Smooth muscle cell (in vitro differentiated cells): Measurements from ENCODE around the gene LRP2. TPM values are rescaled to one million over a fixed set of nuclear protein-coding genes. Genes with fewer than 3 reads are reported as not detected.

Source experiments
- DNase-seq: peaks from one replicate; lab custom pipeline; 2025; ENCODE audit not compliant: unreplicated experiment; lab: John Stamatoyannopoulos, UW
- H2AFZ ChIP-seq: fragments of 200-600 bp; sonication (generic); 2 replicates; pipeline ENCODE4 v1.6.0; 2016; ENCODE audit warnings: antibody characterized with exemption, low read depth, mild to moderate bottlenecking
- H3F3A ChIP-seq: fragments of 200-600 bp; sonication (generic); 2 replicates; pipeline ENCODE4 v1.6.0; 2017; ENCODE audit warnings: antibody characterized with exemption, low read depth
- H3K27ac ChIP-seq: fragments of 200-600 bp; sonication (generic); 2 replicates; pipeline ENCODE4 v1.5.1; 2016; ENCODE audit warnings: low read depth, mild to moderate bottlenecking
- H3K27me3 ChIP-seq: fragments of 200-600 bp; sonication (generic); 2 replicates; pipeline ENCODE4 v1.6.1; 2016; ENCODE audit warnings: low read depth, mild to moderate bottlenecking
- H3K36me3 ChIP-seq: fragments of 200-600 bp; sonication (generic); 2 replicates; pipeline ENCODE4 v1.5.1; 2016; ENCODE audit warnings: low read depth
- H3K4me1 ChIP-seq: fragments of 200-600 bp; sonication (generic); 2 replicates; pipeline ENCODE4 v1.5.1; 2016; ENCODE audit warnings: low read depth
- H3K4me2 ChIP-seq: fragments of 200-600 bp; sonication (generic); 2 replicates; pipeline ENCODE4 v1.6.0; 2016; ENCODE audit warnings: mild to moderate bottlenecking
- H3K4me3 ChIP-seq: fragments of 200-600 bp; sonication (generic); 2 replicates; pipeline ENCODE4 v1.5.1; 2016; ENCODE audit warnings: mild to moderate bottlenecking
- H3K79me2 ChIP-seq: fragments of 200-600 bp; sonication (generic); 2 replicates; pipeline ENCODE4 v1.6.0; 2016; ENCODE audit warnings: low read depth, mild to moderate bottlenecking
- H3K9ac ChIP-seq: fragments of 200-600 bp; sonication (generic); 2 replicates; pipeline ENCODE4 v1.6.0; 2016; ENCODE audit warnings: low read depth
- H3K9me3 ChIP-seq: fragments of 200-600 bp; sonication (generic); replicated peaks from 2 replicates; pipeline ENCODE4 v1.5.1; 2016; ENCODE audit warnings: low read depth
- H4K20me1 ChIP-seq: fragments of 200-600 bp; sonication (generic); 2 replicates; pipeline ENCODE4 v1.6.0; 2016; ENCODE audit warnings: low read depth
- whole genome bisulfite sequencing: methylation state at CpG from one replicate; pipeline ENCODE4 v1.1.7; 2016; ENCODE audit warnings: low lambda C conversion rate; 5-methylcytosine and 5-hydroxymethylcytosine counted together
- polyA plus RNA-seq: library from polyadenylated mRNA; unstranded; fragments of >200 nt; fragmentation: Nextera tagmentation; extraction: Ambion mirVana; gene quantifications from 2 replicates; pipeline ENCODE4 v1.2.1, GENCODE V29; 2016
- total RNA-seq: library from RNA; depleted of rRNA; stranded (reverse); fragments of >200 nt; gene quantifications from 2 replicates; pipeline ENCODE4 v1.2.3, GENCODE V29; 2014
- TF ChIP-seq, protein P1 (sequence below): fragments of 200-600 bp; sonication (generic); IDR thresholded peaks from 2 replicates; pipeline ENCODE4 v1.5.1; 2017; ENCODE audit warnings: borderline replicate concordance, mild to moderate bottlenecking, antibody characterized with exemption; ENCODE audit not compliant: insufficient read depth, poor library complexity, severe bottlenecking

The LRP2 gene
- total and polyA plus RNA-seq, 2 experiments from 2014 or later: 2.7 TPM; not detected in 1

DNA sequence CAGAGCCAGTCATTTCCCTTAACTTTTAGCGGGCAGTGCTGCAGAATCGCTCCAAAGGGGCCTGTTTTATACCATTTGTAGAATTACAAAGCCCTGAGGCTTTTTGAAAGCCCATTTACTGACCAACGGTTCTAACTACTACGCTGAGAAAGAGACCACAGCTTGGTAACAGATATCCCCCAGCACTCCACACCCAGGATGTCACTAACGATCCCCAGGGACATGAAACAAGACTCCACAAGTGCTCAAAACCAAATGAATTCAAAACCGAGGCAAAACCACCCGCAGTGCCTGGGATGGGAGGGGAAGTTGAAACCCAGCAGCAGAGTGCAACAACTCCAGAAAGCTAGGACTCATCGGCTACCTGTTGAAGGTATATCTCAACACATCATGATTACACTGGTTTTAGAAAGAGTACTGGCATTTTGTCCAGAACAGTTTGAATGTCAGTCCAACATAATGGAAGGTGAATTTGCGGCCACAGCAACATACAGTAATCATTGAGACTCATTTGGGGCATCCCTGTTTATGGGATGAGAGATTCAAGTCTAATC, 33.6 kb upstream of the LRP2 start:
- no peak for DNase-seq
- no peaks in the 10 kb centered on the region for H4K20me1 ChIP-seq
- peaks cover 27% of the 10 kb centered on the region for H3K4me1 ChIP-seq
- TF ChIP-seq, protein P1, sequence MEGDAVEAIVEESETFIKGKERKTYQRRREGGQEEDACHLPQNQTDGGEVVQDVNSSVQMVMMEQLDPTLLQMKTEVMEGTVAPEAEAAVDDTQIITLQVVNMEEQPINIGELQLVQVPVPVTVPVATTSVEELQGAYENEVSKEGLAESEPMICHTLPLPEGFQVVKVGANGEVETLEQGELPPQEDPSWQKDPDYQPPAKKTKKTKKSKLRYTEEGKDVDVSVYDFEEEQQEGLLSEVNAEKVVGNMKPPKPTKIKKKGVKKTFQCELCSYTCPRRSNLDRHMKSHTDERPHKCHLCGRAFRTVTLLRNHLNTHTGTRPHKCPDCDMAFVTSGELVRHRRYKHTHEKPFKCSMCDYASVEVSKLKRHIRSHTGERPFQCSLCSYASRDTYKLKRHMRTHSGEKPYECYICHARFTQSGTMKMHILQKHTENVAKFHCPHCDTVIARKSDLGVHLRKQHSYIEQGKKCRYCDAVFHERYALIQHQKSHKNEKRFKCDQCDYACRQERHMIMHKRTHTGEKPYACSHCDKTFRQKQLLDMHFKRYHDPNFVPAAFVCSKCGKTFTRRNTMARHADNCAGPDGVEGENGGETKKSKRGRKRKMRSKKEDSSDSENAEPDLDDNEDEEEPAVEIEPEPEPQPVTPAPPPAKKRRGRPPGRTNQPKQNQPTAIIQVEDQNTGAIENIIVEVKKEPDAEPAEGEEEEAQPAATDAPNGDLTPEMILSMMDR: no peak
- no peaks in the 10 kb centered on the region for H3F3A ChIP-seq
- no peak overlapping the region for H3K4me2 ChIP-seq
- H3K79me2 ChIP-seq: no peaks in the 10 kb centered on the region
- 36% methylated on average over 9 of the region's 9 CpGs for WGBS
- peak overlapping the region; percentile 27 for H2AFZ ChIP-seq
- H3K27me3 ChIP-seq: no peaks in the 10 kb centered on the region
- no peak overlapping the region for H3K4me3 ChIP-seq
- no peaks in the 10 kb centered on the region for H3K9me3 ChIP-seq
- H3K36me3 ChIP-seq: no peaks in the 10 kb centered on the region
- H3K9ac ChIP-seq: no peak overlapping the region
- no peak overlapping the region for H3K27ac ChIP-seq

DNA sequence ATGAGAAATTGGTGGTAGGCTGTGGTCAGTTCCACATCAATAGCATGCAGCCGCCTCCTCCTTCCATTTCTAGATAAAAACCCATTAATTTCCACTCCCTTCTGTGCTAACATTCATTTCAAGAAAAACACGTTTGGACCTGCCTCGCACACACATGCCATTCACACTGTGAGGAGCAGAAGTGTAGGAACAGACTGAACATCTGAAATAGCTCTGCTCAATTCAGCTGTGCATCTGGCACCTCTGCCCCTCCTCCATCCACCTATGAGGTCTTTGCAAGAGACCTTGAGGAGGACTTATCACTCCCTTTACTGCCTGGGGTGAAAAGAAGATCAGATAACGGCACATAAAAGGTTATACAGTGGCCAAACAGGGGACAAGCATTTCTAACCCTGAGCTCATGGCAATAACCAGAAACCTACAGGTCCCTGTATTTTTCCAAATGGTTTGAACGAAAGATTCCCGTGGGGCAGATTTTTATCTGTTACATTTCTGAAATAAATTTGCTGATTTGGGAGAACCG, 30.8 kb upstream of the LRP2 start:
- Histone ChIP-seq H3K9me3 (no peaks in the 10 kb centered on the region), H3K27ac (no peak overlapping the region), H2AFZ (no peak overlapping the region), H3K36me3 (no peaks in the 10 kb centered on the region), H4K20me1 (no peaks in the 10 kb centered on the region), H3F3A (no peaks in the 10 kb centered on the region), H3K79me2 (no peaks in the 10 kb centered on the region), H3K4me2 (no peak overlapping the region), H3K27me3 (no peaks in the 10 kb centered on the region), H3K4me3 (no peak overlapping the region), H3K9ac (no peak overlapping the region), H3K4me1 (peaks cover 27% of the 10 kb centered on the region)
- WGBS: 35% methylated on average over 7 of the region's 7 CpGs
- TF ChIP-seq, protein P1: no peak
- DNase-seq: no peak

DNA sequence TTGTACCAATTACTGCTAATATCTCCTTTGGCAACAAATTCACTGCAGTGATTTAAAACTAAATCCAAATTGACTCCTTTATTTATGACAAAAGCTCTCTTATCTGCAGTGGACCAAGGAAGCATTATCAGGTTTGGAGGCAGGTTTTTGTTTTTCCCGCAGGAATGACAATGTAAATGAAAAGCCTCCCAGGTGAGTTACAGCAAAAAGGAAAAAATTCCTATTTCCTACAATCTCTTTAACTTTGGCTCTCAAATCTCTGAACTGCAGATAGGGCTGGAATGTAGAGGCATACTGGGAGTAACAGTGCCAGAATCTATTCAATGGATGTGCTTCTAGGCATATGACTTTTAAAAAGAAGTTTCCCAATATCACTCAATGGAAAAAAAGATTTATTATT, 28.9 kb upstream of the LRP2 start:
- WGBS: 52% methylated on average over 1 of the region's 1 CpG
- DNase-seq: no peak
- no peak overlapping the region for H3K4me2 ChIP-seq
- H2AFZ ChIP-seq: no peak overlapping the region
- H3K9me3 ChIP-seq: no peaks in the 10 kb centered on the region
- TF ChIP-seq, protein P1: no peak
- no peak overlapping the region for H3K4me3 ChIP-seq
- no peaks in the 10 kb centered on the region for H3K79me2 ChIP-seq
- H3F3A ChIP-seq: no peaks in the 10 kb centered on the region
- no peak overlapping the region for H3K27ac ChIP-seq
- H3K9ac ChIP-seq: no peak overlapping the region
- peaks cover 24% of the 10 kb centered on the region for H3K4me1 ChIP-seq
- H4K20me1 ChIP-seq: no peaks in the 10 kb centered on the region
- H3K27me3 ChIP-seq: no peaks in the 10 kb centered on the region
- H3K36me3 ChIP-seq: no peaks in the 10 kb centered on the region

DNA sequence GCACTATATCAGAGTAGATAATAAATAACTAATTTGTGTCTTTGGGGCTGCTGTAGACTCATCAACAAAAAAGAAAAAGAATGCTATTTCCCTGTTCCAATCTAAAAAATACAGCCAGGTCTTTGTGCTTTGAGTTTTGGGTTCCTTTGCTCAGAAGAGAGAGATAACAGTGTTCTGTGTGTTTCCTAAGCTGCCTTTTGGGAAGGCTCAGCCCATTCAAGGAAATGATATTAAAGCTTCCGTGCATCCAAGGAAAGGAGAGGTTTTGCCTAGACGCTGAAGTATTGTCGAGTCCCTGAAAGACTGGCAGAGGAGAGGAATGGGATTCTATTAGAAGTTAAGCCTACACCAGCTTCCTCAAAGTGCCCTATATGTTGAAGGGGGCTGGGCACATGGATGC, 25.8 kb upstream of the LRP2 start:
- TF ChIP-seq, protein P1: no peak
- Histone ChIP-seq H3K4me3 (no peak overlapping the region), H2AFZ (no peak overlapping the region), H3K27me3 (no peaks in the 10 kb centered on the region), H3K27ac (no peak overlapping the region), H3K79me2 (no peaks in the 10 kb centered on the region), H3K9me3 (no peaks in the 10 kb centered on the region), H3K4me1 (peaks cover 9% of the 10 kb centered on the region), H3K4me2 (no peak overlapping the region), H3K36me3 (no peaks in the 10 kb centered on the region), H3F3A (no peaks in the 10 kb centered on the region), H4K20me1 (no peaks in the 10 kb centered on the region), H3K9ac (no peak overlapping the region)
- WGBS: 72% methylated on average over 3 of the region's 3 CpGs
- no peak for DNase-seq
